ENCODE data around the gene PNPLA3. TPM values are rescaled to one million over a fixed set of nuclear protein-coding genes. Genes with fewer than 3 reads are reported as not detected.

PNPLA3 gene
- total and polyA plus RNA-seq, 9 of the 15 experiments (the other 6 are each of a cell fraction or from before 2014, with no cell fraction given), result 0.20 to 0.48 (median 0.38) TPM; not detected in 6

- TF ChIP-seq THRB (CRISPR knock-in tag; conservative IDR thresholded peaks at IDR 0.05), result no peak
- no peak for TF ChIP-seq SMARCE1 (IDR thresholded peaks at IDR 0.05)
- TF ChIP-seq TRIM28 (IDR thresholded peaks at IDR 0.05), result no peak
- no peak for TF ChIP-seq ILF3 (IDR thresholded peaks at IDR 0.05; ENCODE audit: borderline replicate concordance)
- TF ChIP-seq NKRF (IDR thresholded peaks at IDR 0.05; ENCODE audit: borderline replicate concordance), result peak; percentile 50
- no peak for TF ChIP-seq WHSC1 (IDR thresholded peaks at IDR 0.05; ENCODE audit: low read length)
- TF ChIP-seq RBBP5 (IDR thresholded peaks at IDR 0.05; ENCODE audit: borderline replicate concordance, insufficient read depth, low read length, poor library complexity, severe bottlenecking), result peak; percentile 98
- TF ChIP-seq SAFB2 (IDR thresholded peaks at IDR 0.05; ENCODE audit: borderline replicate concordance, low read depth, low read length, severe bottlenecking), result no peak
- no peak for TF ChIP-seq ZNF586 (CRISPR knock-in tag; conservative IDR thresholded peaks at IDR 0.05)
- no peak for TF ChIP-seq ZBTB12 (CRISPR knock-in tag; IDR thresholded peaks at IDR 0.05)
- TF ChIP-seq TCFL5 (CRISPR knock-in tag; conservative IDR thresholded peaks at IDR 0.05), result no peak
- TF ChIP-seq NFXL1 (CRISPR knock-in tag; IDR thresholded peaks at IDR 0.05), result no peak
- TF ChIP-seq ETV1 (tag; conservative IDR thresholded peaks at IDR 0.05; ENCODE audit: low read depth), result no peak
- TF ChIP-seq ZMIZ1 (IDR thresholded peaks at IDR 0.05; ENCODE audit: low read depth in 2 of 2, low read length in 2 of 2), result no peak
- no peak for TF ChIP-seq ZNF551 (CRISPR knock-in tag; IDR thresholded peaks at IDR 0.05)
- no peak for TF ChIP-seq LARP7 (IDR thresholded peaks at IDR 0.05)
- TF ChIP-seq NR0B1 (IDR thresholded peaks at IDR 0.05; ENCODE audit: partially characterized antibody), result no peak
- TF ChIP-seq FOSL1 (tag; conservative IDR thresholded peaks at IDR 0.05), result no peak
Measured at GRCh38 chr22:43955040-43955882, 31.7 kb downstream of the PNPLA3 start, which contains the start of gene SAMM50 (continued).

Measured in K562 (cell line).